Activated naive CD8-positive, alpha-beta T cell treated with anti-CD3 and anti-CD28 coated beads, Interleukin-2, amount 50 U/mL, for 16 hours (primary cell): ENCODE results near the gene RILPL1.
"Not testable (repeated sequence)": the region's sequence is repeated elsewhere in the genome, so short reads cannot be mapped to it uniquely, and the experiment has no call there.

Experiments used
- DNase-seq: peaks from one replicate; pipeline ENCODE4 v3.0.0-alpha.2; 2020; ENCODE audit warnings: low read depth, low spot score

Gene RILPL1, protein sequence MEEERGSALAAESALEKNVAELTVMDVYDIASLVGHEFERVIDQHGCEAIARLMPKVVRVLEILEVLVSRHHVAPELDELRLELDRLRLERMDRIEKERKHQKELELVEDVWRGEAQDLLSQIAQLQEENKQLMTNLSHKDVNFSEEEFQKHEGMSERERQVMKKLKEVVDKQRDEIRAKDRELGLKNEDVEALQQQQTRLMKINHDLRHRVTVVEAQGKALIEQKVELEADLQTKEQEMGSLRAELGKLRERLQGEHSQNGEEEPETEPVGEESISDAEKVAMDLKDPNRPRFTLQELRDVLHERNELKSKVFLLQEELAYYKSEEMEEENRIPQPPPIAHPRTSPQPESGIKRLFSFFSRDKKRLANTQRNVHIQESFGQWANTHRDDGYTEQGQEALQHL

DNA sequence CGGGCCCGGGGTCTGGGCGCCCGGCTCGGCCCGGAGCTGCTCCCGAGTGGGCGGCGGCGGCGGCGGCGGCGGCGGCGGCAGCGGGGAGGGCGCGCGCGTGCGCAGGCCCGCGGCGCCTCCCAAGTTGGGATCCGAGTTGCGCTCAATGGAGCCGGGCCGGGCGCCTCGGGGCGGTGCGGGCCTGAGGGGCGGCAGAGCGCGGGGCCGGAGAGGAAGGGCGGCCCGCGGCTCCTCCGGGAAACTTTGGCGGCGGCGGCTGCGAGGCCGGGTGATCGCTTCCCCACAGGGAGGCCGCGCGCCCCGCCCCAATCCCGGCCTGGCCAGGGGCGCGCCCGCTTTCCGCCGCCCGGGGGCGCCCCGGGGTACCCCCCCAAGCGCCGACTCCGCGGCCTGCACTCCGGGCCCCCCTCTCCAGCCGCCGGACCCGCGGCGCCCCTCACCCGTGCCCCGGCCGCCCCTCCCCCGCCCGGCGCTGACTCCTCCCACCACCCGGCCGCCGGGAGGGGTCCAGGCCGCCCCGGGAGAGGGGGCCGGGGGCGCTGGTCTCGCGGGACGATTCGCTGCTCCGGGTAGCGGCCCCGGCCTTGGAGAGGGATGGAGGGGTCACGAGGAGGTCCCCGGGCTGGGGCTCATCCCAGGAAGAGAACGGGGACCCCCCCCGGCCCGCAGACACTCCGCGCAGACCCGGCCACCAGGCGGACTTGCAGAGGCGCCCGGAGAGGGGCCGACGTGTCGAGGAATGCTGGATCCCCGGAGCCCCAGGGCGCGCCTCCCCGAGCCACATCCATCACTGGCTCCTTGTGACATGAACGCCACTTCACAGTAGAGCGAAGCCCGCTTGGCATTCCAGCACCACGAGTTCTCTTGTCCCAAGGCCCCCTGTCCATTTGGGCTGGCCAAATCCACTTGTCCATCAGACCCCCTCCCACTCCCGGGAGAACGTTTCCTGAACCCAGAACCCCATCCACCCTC is at the start of gene RILPL1:
RILPL1 (minus strand) TSS at position 48 of the 972 bp plus-strand sequence. CDS start 237 bp downstream, outside the sequence.
- DNase-seq: peak; percentile 21

DNA sequence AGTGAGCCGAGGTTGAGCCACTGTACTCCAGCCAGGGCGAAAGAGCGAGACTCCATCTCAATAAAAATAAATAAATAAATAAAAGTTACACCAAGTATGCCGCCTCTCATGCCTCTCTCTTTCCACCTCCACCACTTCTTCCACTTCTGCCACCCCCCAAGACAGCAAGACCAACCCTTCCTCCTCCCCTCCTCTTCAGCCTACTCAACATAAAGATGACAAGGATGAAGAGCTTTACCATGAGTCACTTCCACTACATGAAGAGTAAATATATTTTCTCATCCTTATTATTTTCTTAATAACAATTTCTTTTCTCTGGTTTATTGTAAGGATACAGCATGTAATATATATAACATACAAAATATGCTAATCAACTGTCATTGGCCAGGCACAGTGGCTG is 47.3 kb upstream of the RILPL1 start:
- DNase-seq: no peak

DNA sequence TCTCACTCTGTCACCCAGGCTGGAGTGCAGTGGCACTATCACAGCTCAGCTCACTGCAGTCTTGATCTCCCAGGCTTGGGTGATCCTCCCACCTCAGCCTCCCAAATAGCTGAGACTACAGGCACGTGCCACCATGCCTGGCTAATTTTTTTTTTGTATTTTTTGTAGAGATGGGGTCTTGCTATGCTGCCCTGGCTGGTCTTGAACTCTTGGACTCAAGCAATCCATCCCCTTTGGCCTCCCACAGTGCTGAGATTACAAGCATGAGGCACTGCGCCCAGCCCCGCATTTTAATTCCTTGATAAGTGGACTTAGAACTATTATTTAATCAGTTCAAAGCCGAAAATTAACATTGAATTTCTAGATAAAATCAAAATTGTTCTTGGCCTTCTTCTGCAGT is 45.3 kb upstream of the RILPL1 start:
- DNase-seq: not testable (repeated sequence)

DNA sequence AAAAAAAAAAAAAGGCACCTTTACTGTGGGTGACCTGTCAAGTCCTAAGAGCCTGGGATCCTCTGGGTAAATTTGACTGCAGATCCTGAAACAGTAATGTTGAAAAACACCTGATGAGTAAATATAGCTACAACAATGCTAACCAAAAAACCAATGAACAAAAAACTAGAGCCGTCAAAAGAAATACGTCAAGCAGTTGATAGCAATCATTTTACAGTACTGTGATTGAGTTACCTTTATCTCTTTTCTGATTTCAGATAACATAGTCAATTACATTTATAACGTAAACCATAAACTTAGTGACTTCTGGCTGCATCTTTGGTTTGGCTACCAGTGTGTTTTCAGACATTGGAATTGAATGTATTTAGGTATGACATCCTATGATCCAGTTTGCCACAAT is 44.7 kb upstream of the RILPL1 start:
- DNase-seq: no peak

DNA sequence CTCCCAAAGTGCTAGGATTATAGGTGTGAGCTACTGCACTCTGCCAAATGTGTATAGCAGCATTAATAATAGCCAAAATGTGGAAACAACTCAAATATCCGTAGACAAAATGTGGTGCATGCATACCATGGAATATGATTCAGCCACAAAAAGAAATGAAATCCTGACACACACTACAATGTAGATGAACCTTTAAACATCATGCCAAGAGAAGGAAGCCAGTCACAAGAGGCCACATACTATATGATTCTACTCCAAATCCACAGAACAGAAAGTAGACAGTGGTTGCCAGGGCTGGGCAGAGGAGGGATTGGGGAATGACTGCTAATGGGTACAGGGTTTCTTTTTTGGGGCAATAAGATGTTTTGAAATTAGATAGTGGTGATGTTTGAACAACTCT is 43.1 kb upstream of the RILPL1 start:
- DNase-seq: no peak

DNA sequence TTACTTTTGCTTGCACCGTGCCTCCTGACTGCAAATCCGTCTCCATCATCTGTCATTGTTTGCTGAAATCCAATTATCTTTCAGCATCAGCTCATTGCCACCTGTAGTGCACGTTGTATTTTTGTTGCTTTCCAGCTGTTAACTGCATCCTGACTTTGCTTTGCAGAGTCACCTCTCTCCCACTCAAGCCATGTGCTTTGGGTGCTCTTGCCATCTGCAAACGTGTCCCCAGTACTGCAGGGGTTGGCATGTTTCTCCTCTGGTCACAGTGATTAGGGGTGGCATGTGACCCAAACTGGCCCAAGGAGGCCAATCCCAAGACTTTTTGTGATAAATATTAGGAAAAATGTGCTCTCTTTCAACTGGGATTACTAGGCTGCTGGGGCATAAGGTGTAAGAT is 40.4 kb upstream of the RILPL1 start:
- no peak for DNase-seq

DNA sequence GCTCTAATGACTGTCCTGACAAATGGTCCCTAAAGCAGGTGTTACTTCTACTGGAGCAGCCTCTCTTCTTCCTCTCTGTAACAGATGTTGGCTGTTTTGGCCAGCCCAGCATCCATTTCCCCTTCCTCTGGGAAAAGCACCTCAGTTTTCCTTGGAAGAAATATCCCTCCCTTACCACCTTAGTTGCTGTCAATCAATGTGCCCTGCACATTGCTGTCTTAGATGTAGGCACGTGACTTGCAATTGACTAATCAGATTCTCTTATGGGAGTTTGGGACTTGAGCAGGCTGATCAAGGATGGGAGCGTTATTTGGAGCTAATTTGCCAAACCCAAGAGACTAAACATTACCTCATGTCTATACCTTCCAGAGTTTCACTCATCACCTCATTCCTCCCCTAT is 38.9 kb upstream of the RILPL1 start:
- no peak for DNase-seq

DNA sequence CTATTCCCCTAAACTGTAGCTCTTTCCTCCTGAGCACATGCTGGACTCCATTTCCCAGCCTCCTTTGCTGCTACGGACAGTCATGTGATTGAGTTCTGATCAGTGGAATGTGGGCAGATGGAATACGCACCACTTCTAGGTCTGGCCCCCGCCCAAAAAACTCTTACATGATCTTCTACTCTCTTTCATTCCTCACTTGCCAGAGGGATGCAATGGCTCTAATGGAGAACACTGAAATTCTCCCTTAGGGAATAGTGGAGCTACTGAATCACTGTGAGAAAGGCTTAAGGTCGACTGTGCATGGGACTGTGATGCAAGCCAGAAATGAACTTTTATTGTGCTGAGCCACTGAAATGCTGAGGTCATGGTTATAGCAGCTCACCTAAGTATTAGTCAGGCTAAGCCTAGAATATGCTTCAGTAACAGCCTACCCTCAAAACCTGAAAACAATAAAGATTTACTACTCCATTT is 37.9 kb upstream of the RILPL1 start:
- DNase-seq: no peak

DNA sequence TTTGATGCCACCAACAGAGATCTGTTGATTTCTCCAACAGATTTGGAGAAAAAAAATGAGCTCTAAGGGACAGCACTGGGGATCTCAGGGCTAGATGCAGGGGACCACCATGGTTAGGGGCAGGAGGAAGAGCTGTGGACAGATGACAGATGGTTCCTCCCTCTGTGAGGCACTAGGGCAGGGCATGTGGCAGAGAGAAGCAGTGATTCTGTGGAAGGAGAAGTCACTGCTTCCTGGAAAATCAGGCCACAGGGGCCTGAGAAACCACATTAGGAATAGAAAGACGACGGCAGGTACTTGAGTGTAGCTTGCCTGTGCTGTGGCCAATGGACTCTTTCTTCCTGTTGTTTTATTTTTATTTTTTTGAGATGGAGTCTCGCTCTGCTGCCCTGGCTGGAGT is 25.9 kb upstream of the RILPL1 start:
- no peak for DNase-seq

DNA sequence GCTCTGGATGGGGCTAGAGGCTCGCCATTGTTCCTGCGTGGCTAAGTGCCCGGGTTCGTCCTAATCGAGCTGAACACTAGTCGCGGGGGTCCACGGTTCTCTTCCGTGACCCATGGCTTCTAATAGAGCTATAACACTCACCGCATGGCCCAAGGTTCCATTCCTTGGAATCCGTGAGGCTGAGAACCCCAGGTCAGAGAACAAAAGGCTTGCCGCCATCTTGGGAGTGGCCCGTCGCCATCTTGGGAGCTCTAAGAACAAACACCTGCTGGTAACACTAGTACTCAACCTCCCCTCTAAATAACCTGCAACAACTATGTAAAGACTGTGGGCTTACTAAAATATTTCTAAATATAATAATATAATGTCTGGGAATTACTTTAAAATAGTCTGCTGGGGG is 25.0 kb upstream of the RILPL1 start:
- not testable (repeated sequence) for DNase-seq

DNA sequence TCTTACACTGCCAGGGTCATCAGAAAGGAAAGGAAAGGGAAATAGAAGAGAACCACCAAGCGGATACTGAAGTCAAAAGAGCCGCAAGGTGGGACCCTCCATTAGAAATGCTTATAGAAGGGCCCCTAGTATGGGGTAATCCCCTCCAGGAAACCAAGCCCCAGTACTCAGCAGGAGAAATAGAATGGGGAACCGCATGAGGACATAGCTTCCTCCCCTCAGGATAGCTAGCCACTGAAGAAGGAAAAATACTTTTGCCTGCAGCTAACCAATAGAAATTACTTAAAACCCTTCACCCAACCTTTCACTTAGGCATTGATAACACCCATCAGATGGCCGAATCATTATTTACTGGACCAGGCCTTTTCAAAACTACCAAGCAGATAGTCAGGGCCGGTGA is 21.3 kb upstream of the RILPL1 start:
- DNase-seq: not testable (repeated sequence)

DNA sequence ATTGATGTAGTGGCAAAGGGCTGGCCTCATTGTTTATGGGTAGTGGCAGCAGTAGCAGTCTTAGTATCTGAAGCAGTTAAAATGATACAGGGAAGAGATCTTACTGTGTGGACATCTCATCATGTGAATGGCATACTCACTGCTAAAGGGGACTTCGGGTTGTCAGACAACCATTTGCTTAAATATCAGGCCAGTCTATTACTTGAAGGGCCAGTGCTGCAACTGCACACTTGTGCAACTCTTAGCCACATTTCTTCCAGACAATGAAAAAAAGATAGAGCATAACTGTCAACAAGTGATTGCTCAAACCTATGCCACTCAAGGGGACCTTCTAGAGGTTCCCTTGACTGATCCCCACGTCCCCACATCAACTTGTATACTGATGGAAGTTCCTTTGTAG is 20.6 kb upstream of the RILPL1 start:
- DNase-seq: not testable (repeated sequence)

DNA sequence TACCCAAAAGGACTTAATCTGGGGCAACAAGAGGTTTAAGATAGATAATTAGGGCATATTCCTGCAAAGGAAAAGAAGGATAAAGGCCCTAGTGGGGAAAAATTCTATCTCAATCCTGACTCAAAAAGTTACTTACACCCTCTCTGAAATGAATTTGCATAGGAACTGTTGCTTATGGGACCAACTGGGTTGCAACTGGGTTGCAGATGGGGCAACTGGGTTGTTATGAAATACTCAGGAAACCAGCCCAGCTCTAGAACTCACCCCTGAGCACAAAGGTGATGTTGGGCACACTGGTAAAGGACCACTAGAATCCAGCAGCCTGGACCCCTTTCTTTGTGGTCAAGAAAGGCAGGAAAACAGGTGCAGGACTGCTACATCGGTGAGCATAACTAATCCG is 17.2 kb upstream of the RILPL1 start:
- DNase-seq: no peak

DNA sequence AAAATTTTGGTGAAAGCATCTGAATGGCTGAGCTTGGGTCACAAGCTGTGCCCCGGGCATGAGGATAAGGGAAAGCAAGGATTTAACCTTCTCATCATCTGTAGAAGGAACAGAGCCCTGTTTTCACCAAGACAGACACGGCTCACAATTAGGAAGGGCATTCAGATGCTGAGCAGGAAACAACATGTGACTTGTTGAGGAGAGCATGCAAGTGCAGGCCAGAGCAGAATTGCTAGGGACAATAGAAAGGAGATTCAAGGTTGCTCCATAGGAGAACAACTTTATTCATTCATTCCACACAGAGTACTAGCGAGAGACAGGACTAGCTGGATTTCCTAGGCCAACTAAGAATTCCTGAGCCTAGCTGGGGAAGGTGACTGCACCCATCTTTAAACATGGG is 14.6 kb upstream of the RILPL1 start:
- DNase-seq: no peak

DNA sequence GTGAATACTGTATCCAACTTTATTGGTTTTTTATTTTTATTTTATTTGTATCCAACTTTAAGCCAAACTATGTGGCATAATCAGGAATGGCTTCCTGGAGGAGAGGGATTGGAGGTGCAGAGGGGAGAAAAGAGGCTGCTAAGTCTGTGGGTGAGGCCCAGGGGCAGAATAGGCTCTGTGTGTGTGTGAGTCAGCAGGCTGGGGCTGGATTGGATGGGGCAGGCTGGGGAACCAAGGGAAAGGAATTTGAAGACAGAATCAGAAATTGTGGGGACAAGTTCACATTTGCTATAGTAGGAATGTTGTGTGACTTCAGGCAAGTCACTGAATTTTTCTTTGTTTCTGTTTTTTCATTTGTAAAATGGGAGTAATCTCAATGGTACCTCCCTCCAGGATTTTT is 12.8 kb upstream of the RILPL1 start:
- no peak for DNase-seq

DNA sequence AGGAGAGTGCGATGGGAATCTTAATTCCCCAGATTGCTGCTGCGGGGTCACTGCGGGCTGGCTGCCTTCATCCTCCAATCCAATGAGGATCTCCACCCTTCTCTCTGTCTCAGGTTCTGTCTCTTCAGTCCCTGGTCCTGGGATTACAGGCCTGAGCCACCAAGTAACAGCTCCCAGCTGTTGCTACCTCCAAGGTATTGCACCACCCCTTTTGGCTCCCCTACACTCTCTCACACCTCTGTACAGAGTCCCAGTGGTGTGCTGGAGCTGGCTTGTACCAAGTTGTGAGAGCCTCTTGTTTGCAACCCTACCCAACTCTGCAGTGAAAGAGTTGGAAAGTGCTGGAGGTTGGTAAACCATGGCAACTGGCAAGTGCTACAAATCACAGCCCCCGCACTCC is 10.0 kb upstream of the RILPL1 start:
- no peak for DNase-seq

DNA sequence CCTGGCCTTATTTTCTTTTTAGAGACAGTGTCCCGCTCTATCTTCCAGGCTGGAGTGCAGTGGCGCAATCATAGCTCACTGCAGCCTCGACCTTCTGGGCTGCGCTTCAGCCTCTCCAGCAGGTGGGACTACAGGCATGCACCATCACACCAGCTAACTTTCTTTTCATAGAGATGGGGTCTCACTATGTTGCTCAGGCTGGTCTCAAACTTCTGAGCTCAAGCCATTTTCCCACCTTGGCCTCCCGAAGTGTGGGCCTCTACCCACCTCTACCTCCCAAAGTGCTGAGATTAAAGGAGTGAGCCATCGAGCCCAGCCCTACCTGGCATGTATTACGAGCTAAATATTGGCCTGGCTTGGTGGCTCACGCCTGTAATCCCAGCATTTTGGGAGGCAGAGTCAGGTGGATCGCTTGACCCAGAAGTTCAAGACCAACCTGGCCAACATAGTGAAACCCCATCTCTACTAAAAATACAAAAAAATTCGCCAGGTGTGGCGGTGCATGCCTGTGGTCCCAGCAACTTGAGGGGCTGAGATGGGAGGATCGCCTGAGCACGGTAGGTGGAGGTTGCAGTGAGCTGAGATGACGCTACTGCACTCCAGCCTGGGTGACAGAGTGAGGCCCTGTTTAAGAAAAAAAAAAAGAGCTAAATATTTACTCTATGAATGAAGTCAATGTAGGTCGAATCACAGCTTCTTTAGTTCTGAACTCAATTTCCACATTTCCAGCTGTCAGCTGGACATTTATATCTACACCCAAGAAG is 7.6 kb upstream of the RILPL1 start:
- no peak for DNase-seq

DNA sequence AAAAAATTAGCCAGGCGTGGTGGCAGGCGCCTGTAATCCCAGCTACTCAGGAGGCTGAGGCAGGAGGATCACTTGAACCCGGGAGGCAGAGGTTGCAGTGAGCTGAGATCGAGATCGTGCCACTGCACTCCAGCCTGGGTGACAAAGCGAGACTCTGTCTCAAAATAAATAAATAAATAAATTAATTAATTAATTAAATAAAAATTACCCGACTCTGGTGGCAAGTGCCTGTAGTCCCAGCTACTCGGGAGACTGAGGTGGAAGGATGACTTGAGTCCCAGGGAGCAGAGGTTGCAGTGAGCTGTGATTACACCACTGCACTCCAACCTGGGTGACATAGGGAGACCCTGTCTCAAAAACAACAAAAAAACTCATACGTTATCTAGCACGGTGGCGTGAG is 2.4 kb upstream of the RILPL1 start:
- DNase-seq: not testable (repeated sequence)

DNA sequence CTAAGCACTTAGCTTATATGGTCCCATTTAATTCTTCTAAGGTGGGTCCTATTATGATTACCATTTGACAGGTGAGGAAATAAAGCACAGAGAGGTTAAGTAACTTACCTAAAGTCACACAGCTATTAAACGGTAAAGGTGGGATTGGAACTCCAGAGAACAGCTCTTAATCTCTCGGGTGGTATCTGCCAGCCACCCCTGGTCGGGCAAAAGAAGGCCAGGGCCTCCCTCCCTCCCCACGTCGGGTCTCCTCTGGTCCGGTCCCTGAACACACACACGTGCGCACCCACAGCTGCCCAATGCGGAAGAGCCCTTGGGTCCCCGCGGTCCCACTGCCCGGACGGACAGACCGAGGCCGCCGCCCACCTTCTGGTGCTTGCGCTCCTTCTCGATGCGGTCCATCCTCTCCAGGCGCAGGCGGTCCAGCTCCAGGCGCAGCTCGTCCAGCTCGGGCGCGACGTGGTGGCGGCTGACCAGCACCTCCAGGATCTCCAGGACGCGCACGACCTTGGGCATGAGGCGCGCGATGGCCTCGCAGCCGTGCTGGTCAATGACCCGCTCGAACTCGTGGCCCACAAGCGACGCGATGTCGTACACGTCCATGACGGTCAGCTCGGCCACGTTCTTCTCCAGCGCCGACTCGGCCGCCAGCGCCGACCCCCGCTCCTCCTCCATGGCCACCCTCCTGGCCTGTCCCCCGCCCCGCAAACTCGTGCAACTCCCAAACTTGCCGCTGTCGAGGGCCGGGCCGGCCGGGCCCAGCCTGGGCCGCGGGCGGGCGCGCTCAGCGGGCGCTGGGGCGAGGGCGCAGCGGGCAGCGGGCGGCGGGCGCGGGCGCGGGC is 490 bp downstream of the RILPL1 start:
- no peak for DNase-seq

DNA sequence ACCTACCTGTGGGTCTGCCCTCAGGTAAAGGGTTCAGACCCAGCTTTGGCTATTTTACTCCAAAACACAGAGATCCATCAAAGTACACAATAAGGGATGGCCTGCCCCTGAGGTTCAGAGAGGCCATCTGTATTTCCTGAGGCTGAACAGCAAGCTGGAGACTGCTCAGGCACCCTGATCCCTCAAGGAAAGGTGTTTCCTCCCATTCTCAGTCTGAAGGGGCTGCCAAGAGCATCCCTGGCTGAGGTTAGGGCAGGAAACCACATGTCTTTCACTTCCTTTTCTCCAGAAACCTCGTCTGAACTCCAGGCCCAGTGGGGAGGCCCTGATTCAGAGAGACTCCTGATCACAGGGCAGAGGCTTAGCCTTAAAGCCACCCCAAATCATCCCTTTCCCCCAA is 1.5 kb downstream of the RILPL1 start:
- no peak for DNase-seq

DNA sequence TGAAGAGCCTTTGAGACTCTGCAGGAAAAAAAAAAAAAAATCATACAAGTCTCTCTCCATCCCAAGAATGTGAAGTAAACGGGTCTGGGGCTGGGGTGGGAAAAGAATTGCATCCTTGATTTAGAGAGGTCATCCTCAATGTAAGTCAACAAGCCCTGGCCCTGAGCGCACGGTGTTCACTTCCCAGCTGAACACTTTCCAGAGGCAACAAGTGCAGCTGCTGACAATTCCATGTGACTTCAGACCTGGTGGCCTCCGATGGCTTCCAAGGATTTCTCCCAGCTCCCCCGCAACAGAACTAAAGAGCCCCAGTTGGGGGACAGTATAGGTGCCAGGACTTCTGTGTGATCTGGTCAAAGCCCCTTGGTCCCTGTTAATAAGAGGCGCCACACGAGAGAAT is 2.4 kb downstream of the RILPL1 start:
- no peak for DNase-seq
